T-helper 9 cell (primary cell): Measurements from ENCODE around the gene CAV2.
"Not testable (repeated sequence)": the region's sequence is repeated elsewhere in the genome, so short reads cannot be mapped to it uniquely, and the experiment has no call there.

Experiments used
- DNase-seq: peaks from one replicate; pipeline ENCODE4 v3.0.0-alpha.2; 2020
- total RNA-seq, 2 donors: gene quantifications; one replicate each; lab custom pipeline; 2026; lab: John Stamatoyannopoulos, UW

The CAV2 gene
- total RNA-seq = 0 to 0.07 reads per million in 2 donors

- DNase-seq = no peak
Observed at GRCh38 chr7:116499168-116500077, at the start of gene CAV2. Gene CAV2, plus strand, starts transcription at chr7:116499738. Its CDS starts 44 bp downstream, at chr7:116499782.

- DNase-seq = no peak
Observed at GRCh38 chr7:116449950-116450349, 49.6 kb upstream of the CAV2 start.

- DNase-seq = no peak
Observed at GRCh38 chr7:116451957-116452729, 47.4 kb upstream of the CAV2 start.

GRCh38 chr7:116454377-116454776 is 45.2 kb upstream of the CAV2 start:
- DNase-seq = no peak

- no peak for DNase-seq
Observed at GRCh38 chr7:116455009-116455408, 44.5 kb upstream of the CAV2 start.

GRCh38 chr7:116455499-116455898 is 44.0 kb upstream of the CAV2 start:
- DNase-seq = no peak

- DNase-seq = no peak
Observed at GRCh38 chr7:116461500-116461899, 38.0 kb upstream of the CAV2 start.

- DNase-seq = no peak
Observed at GRCh38 chr7:116463956-116464355, 35.6 kb upstream of the CAV2 start.

GRCh38 chr7:116464375-116464774 is 35.2 kb upstream of the CAV2 start:
- DNase-seq = no peak

- DNase-seq = no peak
Observed at GRCh38 chr7:116465125-116465524, 34.4 kb upstream of the CAV2 start.

- no peak for DNase-seq
Observed at GRCh38 chr7:116468534-116468933, 31.0 kb upstream of the CAV2 start.

GRCh38 chr7:116477625-116478024 is 21.9 kb upstream of the CAV2 start:
- no peak for DNase-seq

- no peak for DNase-seq
Observed at GRCh38 chr7:116478834-116479233, 20.7 kb upstream of the CAV2 start.

GRCh38 chr7:116483271-116483942 is 16.1 kb upstream of the CAV2 start:
- DNase-seq = no peak

- DNase-seq = not testable (repeated sequence)
Observed at GRCh38 chr7:116484389-116484788, 15.1 kb upstream of the CAV2 start.

- DNase-seq = no peak
Observed at GRCh38 chr7:116487907-116488521, 11.5 kb upstream of the CAV2 start.

- no peak for DNase-seq
Observed at GRCh38 chr7:116490351-116490750, 9.2 kb upstream of the CAV2 start.

GRCh38 chr7:116491887-116492653 is 7.5 kb upstream of the CAV2 start:
- DNase-seq = no peak

GRCh38 chr7:116492654-116493109 is 6.9 kb upstream of the CAV2 start:
- DNase-seq = no peak

GRCh38 chr7:116493449-116493848 is 6.1 kb upstream of the CAV2 start:
- DNase-seq = no peak

- no peak for DNase-seq
Observed at GRCh38 chr7:116494472-116494871, 5.1 kb upstream of the CAV2 start.

- no peak for DNase-seq
Observed at GRCh38 chr7:116495736-116496135, 3.8 kb upstream of the CAV2 start.
